ENCODE data around the gene NPLOC4.

DNA sequence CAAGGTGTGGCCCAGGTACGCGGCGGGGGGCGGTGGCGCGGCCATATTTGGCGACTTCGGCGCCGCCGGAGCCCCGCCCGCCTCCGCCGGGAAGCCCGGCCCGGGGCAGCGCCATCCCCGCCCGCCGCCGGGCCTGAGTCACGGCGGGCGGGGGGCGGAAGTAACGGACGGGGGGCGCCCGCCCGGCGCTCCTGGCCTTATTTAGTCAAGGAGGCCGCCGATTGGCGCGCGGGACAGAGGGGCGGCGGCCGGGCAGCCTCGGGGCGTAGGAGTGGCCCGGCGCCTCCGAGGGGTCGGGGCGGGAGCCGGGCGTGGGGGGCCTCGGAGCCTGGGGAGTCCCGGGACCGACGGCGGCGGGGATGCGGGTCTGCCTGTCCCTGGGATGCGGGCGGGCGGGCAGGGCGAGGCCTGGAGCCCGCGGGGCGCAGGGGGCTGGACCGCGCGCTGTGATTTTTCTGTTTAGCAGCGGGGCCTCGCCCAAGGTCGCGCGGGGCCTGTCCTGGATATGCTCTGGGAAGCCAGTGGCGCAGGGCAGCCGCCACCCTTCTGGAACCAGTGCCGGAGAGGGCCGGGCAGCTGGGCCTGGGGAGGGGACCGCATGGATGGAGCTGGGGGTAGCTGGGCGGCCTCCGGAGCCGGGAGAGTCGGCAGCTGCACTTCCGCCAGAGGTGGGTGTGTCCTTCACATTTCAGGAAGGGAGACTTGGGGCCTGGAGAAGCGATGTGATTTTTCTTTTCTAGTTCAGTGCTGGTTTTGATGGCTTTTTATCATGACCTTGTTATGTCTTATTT, 122.0 kb downstream of the NPLOC4 start:
- TF ChIP-seq, protein P1, sequence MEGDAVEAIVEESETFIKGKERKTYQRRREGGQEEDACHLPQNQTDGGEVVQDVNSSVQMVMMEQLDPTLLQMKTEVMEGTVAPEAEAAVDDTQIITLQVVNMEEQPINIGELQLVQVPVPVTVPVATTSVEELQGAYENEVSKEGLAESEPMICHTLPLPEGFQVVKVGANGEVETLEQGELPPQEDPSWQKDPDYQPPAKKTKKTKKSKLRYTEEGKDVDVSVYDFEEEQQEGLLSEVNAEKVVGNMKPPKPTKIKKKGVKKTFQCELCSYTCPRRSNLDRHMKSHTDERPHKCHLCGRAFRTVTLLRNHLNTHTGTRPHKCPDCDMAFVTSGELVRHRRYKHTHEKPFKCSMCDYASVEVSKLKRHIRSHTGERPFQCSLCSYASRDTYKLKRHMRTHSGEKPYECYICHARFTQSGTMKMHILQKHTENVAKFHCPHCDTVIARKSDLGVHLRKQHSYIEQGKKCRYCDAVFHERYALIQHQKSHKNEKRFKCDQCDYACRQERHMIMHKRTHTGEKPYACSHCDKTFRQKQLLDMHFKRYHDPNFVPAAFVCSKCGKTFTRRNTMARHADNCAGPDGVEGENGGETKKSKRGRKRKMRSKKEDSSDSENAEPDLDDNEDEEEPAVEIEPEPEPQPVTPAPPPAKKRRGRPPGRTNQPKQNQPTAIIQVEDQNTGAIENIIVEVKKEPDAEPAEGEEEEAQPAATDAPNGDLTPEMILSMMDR (IDR thresholded peaks at IDR 0.05) = no peak
- TF ChIP-seq MXI1 (IDR thresholded peaks at IDR 0.05; ENCODE audit: low read depth, low read length) (peak; percentile 73; the same call in 1 of the 2 replicates), EZH2phosphoT487 (IDR thresholded peaks at IDR 0.05; ENCODE audit: borderline replicate concordance, low read depth) (no peak), GATA2 (CRISPR knock-in tag; IDR thresholded peaks at IDR 0.05) (no peak), RCOR1 (IDR thresholded peaks at IDR 0.05; ENCODE audit: low read length) (no peak), RFX5 (IDR thresholded peaks at IDR 0.05; ENCODE audit: low read length) (no peak), NFIC (IDR thresholded peaks at IDR 0.05; ENCODE audit: borderline replicate concordance) (no peak), REST (IDR thresholded peaks at IDR 0.05; ENCODE audit: low read depth, low read length) (no peak)

Data from SK-N-SH (cell line).